Cardiac fibroblast (primary cell): Measurements from ENCODE around the gene GGTLC2.
"Not testable (repeated sequence)": the region's sequence is repeated elsewhere in the genome, so short reads cannot be mapped to it uniquely, and the experiment has no call there.

ENCODE experiments used
- DNase-seq, 2 donors: peaks; one replicate each; pipeline versions ENCODE4 v3.0.0 to v3.0.0-alpha.2; 2010; ENCODE audit warnings: low read depth in 2 of 2
- H3K4me3 ChIP-seq, 2 donors: replicated peaks in 1 of 2; 1 replicate in 1 of 2; 2 replicates in 1 of 2; pipeline ENCODE4 v1.5.1; 2011; ENCODE audit warnings: low read depth in 2 of 2, low read length in 2 of 2, mild to moderate bottlenecking in 2 of 2, moderate library complexity in 1 of 2
- TF ChIP-seq, protein P1 (sequence below): IDR thresholded peaks from one replicate; pipeline ENCODE4 v1.5.1; 2011; ENCODE audit warnings: low read depth, mild to moderate bottlenecking, low read length, inconsistent platforms

Gene GGTLC2

GRCh38 chr22:22618448-22618847 is 26.0 kb upstream of the GGTLC2 start:
- DNase-seq: no peak
- TF ChIP-seq, protein P1, sequence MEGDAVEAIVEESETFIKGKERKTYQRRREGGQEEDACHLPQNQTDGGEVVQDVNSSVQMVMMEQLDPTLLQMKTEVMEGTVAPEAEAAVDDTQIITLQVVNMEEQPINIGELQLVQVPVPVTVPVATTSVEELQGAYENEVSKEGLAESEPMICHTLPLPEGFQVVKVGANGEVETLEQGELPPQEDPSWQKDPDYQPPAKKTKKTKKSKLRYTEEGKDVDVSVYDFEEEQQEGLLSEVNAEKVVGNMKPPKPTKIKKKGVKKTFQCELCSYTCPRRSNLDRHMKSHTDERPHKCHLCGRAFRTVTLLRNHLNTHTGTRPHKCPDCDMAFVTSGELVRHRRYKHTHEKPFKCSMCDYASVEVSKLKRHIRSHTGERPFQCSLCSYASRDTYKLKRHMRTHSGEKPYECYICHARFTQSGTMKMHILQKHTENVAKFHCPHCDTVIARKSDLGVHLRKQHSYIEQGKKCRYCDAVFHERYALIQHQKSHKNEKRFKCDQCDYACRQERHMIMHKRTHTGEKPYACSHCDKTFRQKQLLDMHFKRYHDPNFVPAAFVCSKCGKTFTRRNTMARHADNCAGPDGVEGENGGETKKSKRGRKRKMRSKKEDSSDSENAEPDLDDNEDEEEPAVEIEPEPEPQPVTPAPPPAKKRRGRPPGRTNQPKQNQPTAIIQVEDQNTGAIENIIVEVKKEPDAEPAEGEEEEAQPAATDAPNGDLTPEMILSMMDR: no peak
- H3K4me3 ChIP-seq: no peak overlapping the region

GRCh38 chr22:22618923-22619322 is 25.5 kb upstream of the GGTLC2 start:
- TF ChIP-seq, protein P1: no peak
- no peak overlapping the region for H3K4me3 ChIP-seq

GRCh38 chr22:22619765-22620414 is 24.5 kb upstream of the GGTLC2 start:
- no peak overlapping the region for H3K4me3 ChIP-seq
- TF ChIP-seq, protein P1: no peak
- no peak for DNase-seq

More at GRCh38 chr22:22618923-22619322, 25.5 kb upstream of the GGTLC2 start:
- DNase-seq: no peak

GRCh38 chr22:22628546-22629495 is 15.6 kb upstream of the GGTLC2 start:
- H3K4me3 ChIP-seq, DNase-seq: not testable (repeated sequence)

- peak; percentile 36 to 41 for DNase-seq
- not testable (repeated sequence) for H3K4me3 ChIP-seq
Measured at GRCh38 chr22:22631223-22631652, 13.2 kb upstream of the GGTLC2 start.

DNA sequence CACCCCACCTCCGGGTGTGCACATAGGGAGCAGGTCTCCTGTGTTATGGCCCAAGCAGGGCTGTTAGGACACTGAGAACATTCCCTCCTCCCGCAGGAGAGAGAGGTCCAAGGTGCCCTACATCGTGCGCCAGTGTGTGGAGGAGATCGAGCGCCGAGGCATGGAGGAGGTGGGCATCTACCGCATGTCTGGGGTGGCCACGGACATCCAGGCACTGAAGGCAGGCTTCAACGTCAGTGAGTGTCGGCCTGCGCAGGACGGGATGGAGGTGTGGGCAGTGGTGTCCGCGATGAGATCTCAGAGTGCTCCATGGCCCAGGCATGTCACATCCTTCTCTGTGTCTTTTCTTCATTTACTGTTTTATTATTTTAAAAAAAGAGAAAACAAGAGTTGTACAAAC is 12.2 kb upstream of the GGTLC2 start:
- DNase-seq: not testable (repeated sequence)

DNA sequence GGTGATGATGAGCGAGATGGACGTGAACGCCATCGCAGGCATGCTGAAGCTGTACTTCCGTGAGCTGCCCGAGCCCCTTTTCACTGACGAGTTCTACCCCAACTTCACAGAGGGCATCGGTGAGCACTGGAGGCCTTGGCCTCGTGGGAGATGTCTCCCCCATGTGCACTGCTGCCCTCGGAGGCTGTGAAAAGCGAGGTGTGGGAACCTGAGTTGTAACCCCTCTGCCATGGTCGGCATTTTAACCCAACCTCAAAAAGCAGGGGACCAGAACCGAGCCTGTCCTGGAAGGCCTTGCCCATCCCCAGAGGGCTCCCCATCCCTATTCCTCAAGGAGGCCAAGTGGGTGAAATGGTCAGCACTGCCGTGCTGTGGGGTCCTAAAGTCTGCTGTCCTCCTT is 10.9 kb upstream of the GGTLC2 start:
- H3K4me3 ChIP-seq, DNase-seq: not testable (repeated sequence)

More for the DNA sequence above, 12.2 kb upstream of the GGTLC2 start:
- H3K4me3 ChIP-seq: not testable (repeated sequence)

DNA sequence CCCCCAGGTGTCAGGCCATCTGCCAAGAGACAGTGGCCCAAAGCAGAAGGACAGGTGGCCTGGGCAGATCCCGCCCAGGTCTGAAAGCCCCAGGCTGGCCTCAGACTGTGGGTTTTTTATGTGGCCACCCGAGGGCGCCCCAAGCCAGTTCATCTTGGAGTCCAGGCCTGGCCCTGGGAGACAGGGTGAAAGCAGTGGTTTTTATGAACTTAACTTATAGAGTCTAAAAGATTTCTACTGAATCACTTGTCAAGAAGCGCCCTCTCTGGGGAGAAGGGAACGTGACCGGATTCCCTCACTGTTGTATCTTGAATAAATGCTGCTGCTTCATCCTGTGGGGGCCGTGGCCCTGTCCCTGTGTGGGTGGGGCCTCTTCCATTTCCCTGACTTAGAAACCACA is 8.2 kb upstream of the GGTLC2 start:
- DNase-seq: peak; percentile 6 to 18
- H3K4me3 ChIP-seq: not testable (repeated sequence)

DNA sequence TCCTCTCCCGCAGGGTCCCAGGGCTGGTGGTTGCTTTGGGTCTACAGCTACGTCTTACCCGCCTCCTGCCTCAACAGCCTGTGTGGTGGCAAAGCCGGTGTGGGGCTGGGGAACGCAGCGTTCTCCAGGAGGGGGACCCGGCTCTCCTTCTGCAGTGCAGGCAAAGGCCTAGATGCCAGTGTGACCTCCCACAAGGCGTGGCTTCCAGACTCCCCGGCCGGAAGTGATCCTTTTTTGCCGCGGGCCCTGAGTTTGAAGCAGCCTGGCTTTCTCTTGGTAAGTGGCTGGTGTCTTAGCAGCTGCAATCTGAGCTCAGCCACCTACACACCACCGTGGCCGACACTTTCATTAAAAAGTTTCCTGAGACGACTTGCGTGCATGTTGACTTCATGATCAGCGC is 6.1 kb upstream of the GGTLC2 start:
- not testable (repeated sequence) for H3K4me3 ChIP-seq, DNase-seq

- DNase-seq, H3K4me3 ChIP-seq: not testable (repeated sequence)
Measured at GRCh38 chr22:22642255-22642654, 2.2 kb upstream of the GGTLC2 start.

GRCh38 chr22:22645969-22646368 is 1.6 kb downstream of the GGTLC2 start:
- DNase-seq: not testable (repeated sequence)

DNA sequence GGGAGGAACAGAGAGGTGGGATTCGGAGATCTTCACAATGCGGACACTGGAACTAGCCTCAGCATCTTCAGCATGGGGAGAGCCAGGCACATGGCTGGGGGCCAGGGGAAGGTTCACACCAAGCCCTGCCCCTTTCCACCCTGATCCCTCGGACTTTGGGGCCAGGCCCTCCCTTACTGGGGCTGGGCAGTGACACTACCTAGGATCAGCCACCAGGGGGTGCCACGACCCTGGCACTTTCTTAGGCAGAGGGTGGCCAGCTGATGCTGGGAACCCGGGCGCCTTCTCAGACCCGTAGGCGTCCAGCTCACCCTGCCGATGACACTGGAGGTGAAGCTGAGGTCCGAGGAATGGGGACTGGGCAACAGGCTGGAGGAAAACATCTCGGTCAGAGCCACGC is 3.5 kb downstream of the GGTLC2 start:
- H3K4me3 ChIP-seq, DNase-seq: not testable (repeated sequence)

More at GRCh38 chr22:22645969-22646368, 1.6 kb downstream of the GGTLC2 start:
- not testable (repeated sequence) for H3K4me3 ChIP-seq

- DNase-seq, H3K4me3 ChIP-seq: not testable (repeated sequence)
Measured at GRCh38 chr22:22648863-22649536, 4.6 kb downstream of the GGTLC2 start.

GRCh38 chr22:22649761-22650160 is 5.3 kb downstream of the GGTLC2 start:
- not testable (repeated sequence) for H3K4me3 ChIP-seq, DNase-seq
